Measurements from ENCODE around the gene GOLPH3. TPM values are rescaled to one million over a fixed set of nuclear protein-coding genes. Genes with fewer than 3 reads are reported as not detected.

Gene GOLPH3
- polyA plus RNA-seq, 1 donor (not counting 4 experiments of a cell fraction or from before 2014, with no cell fraction given) = 42.0 TPM

GRCh38 chr5:32090026-32090754 is 83.9 kb downstream of the GOLPH3 start:
- Histone ChIP-seq H3K9ac (ENCODE audit: control insufficient read depth, extremely low read depth, insufficient read depth, low read length) (no peak overlapping the region), H3K79me2 (ENCODE audit: control insufficient read depth, insufficient read depth, low read length) (no peaks in the 10 kb centered on the region), H3K4me3 (ENCODE audit: control insufficient read depth in 2 of 3, extremely low read depth in 1 of 3, insufficient read depth in 2 of 3, low read depth in 1 of 3, low read length in 3 of 3) (no peak overlapping the region), H3K4me1 (ENCODE audit: control insufficient read depth, extremely low read depth, insufficient read depth, low read length) (no peaks in the 10 kb centered on the region), H3K9me1 (ENCODE audit: control insufficient read depth, extremely low read depth, insufficient read depth, low read length) (no peaks in the 10 kb centered on the region), H3K4me2 (ENCODE audit: control insufficient read depth, extremely low read depth, insufficient read depth, low read depth, low read length) (no peak overlapping the region), H3K27me3 (ENCODE audit: control insufficient read depth, extremely low read depth, insufficient read depth, low read length) (no peaks in the 10 kb centered on the region), H3K9me3 (ENCODE audit: control insufficient read depth, low read depth, low read length) (no peaks in the 10 kb centered on the region), H4K20me1 (ENCODE audit: control insufficient read depth, extremely low read depth, insufficient read depth, low read length) (no peaks in the 10 kb centered on the region), H3K36me3 (ENCODE audit: control insufficient read depth in 2 of 2, extremely low read depth in 1 of 2, insufficient read depth in 2 of 2, low read length in 2 of 2) (peaks cover 3 to 6% of the 10 kb centered on the region in 2 experiments), H2AFZ (ENCODE audit: control insufficient read depth, low read length) (no peak overlapping the region), H3K27ac (ENCODE audit: control insufficient read depth, insufficient read depth, low read length) (no peak overlapping the region)
- dilution Hi-C loops (cut with MboI; ENCODE audit: extremely low pct_ligation_motif_present, low sequenced_read_pairs) = no loop called here
- no peak for FAIRE-seq
- no peak for DNase-seq (ENCODE audit: low read depth, low spot score)
- TF ChIP-seq CTCF (optimal IDR thresholded peaks at IDR 0.05 in 1 of 3, IDR thresholded peaks at IDR 0.05 in 1 of 3, conservative IDR thresholded peaks at IDR 0.05 in 1 of 3; ENCODE audit: extremely low read depth in 1 of 3, insufficient read depth in 2 of 3, low read length in 3 of 3) (no peak), EZH2 (IDR thresholded peaks at IDR 0.05; ENCODE audit: low read length) (no peak)

GRCh38 chr5:32089146-32090000 is 84.7 kb downstream of the GOLPH3 start:
- dilution Hi-C loops (cut with MboI; ENCODE audit: extremely low pct_ligation_motif_present, low sequenced_read_pairs) = no loop called here
- Histone ChIP-seq H3K9ac (ENCODE audit: control insufficient read depth, extremely low read depth, insufficient read depth, low read length) (no peak overlapping the region), H3K9me1 (ENCODE audit: control insufficient read depth, extremely low read depth, insufficient read depth, low read length) (no peaks in the 10 kb centered on the region), H3K4me3 (ENCODE audit: control insufficient read depth in 2 of 3, extremely low read depth in 1 of 3, insufficient read depth in 2 of 3, low read depth in 1 of 3, low read length in 3 of 3) (no peak overlapping the region), H3K27me3 (ENCODE audit: control insufficient read depth, extremely low read depth, insufficient read depth, low read length) (no peaks in the 10 kb centered on the region), H4K20me1 (ENCODE audit: control insufficient read depth, extremely low read depth, insufficient read depth, low read length) (no peaks in the 10 kb centered on the region), H3K79me2 (ENCODE audit: control insufficient read depth, insufficient read depth, low read length) (no peaks in the 10 kb centered on the region), H3K36me3 (ENCODE audit: control insufficient read depth in 2 of 2, extremely low read depth in 1 of 2, insufficient read depth in 2 of 2, low read length in 2 of 2) (peaks cover 3 to 6% of the 10 kb centered on the region in 2 experiments), H3K4me1 (ENCODE audit: control insufficient read depth, extremely low read depth, insufficient read depth, low read length) (no peaks in the 10 kb centered on the region), H2AFZ (ENCODE audit: control insufficient read depth, low read length) (no peak overlapping the region), H3K4me2 (ENCODE audit: control insufficient read depth, extremely low read depth, insufficient read depth, low read depth, low read length) (no peak overlapping the region), H3K27ac (ENCODE audit: control insufficient read depth, insufficient read depth, low read length) (no peak overlapping the region), H3K9me3 (ENCODE audit: control insufficient read depth, low read depth, low read length) (no peaks in the 10 kb centered on the region)
- no peak for TF ChIP-seq EZH2 (IDR thresholded peaks at IDR 0.05; ENCODE audit: low read length)
- FAIRE-seq = no peak
- no peak for DNase-seq (ENCODE audit: low read depth, low spot score)
